ENCODE data around the gene ALG12. TPM values are rescaled to one million over a fixed set of nuclear protein-coding genes. Genes with fewer than 3 reads are reported as not detected.

The ALG12 gene
- total and polyA plus RNA-seq, 2 of the 13 experiments (the other 11 are each of a cell fraction or from before 2014, with no cell fraction given), result 7.8 to 15.8 TPM

DNA sequence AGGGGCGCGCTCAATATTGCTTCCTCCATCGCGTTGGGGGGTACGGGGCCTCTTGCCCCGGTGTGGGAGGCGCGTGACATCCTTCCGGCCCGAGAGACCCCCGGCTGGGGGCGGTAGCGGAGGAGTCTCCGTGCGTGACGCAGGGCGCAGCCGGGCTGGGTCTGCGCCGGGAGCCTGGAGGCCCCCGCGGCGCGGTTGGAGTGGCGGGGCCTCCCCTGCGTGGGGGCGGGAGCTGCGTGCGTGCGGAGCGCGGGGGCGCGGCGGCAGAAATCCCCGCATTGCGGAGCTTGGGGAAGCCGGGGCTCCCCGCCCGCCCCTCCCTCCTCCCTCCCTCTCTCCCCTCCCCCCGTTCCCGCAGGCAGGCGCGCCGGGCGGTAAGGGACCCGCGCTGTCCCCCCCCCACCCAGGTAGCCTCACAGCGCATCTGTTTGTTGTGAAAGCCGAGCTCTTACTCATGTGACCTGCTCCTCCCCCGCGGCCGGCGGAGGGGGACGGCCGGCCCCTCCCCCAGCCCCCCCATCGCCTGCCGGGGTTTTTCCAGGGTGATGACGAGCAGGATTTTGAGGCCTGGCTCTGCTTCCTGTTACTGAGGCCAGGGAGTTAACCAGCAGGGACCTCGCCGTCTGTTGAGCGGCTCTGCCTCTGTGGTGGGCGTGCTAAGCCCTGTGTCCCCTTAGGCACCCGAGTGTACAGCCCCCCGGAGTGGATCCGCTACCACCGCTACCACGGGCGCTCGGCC is 43.9 kb upstream of the ALG12 start (continued):
- TF ChIP-seq ZNF235 (CRISPR knock-in tag; IDR thresholded peaks at IDR 0.05; ENCODE audit: borderline replicate concordance), result no peak
- TF ChIP-seq HHEX (CRISPR knock-in tag; IDR thresholded peaks at IDR 0.05), result no peak
- TF ChIP-seq ZBTB1 (CRISPR knock-in tag; IDR thresholded peaks at IDR 0.05; ENCODE audit: borderline replicate concordance), result no peak
- TF ChIP-seq CTCF (CRISPR knock-in tag; IDR thresholded peaks at IDR 0.05), result no peak
- no peak for TF ChIP-seq FOXJ3 (CRISPR knock-in tag; IDR thresholded peaks at IDR 0.05; ENCODE audit: borderline replicate concordance)
- no peak for TF ChIP-seq ZNF660 (CRISPR knock-in tag; IDR thresholded peaks at IDR 0.05; ENCODE audit: borderline replicate concordance, low read depth)
- TF ChIP-seq ZNF564 (CRISPR knock-in tag; IDR thresholded peaks at IDR 0.05), result no peak
- TF ChIP-seq ZNF251 (CRISPR knock-in tag; IDR thresholded peaks at IDR 0.05), result no peak
- TF ChIP-seq ZHX2 (IDR thresholded peaks at IDR 0.05; ENCODE audit: low read depth), result no peak
- TF ChIP-seq ZHX2 (CRISPR knock-in tag; IDR thresholded peaks at IDR 0.05; ENCODE audit: borderline replicate concordance), result no peak
- peak; percentile 72; the same call in 1 of the 2 replicates for TF ChIP-seq ZFX (CRISPR knock-in tag; IDR thresholded peaks at IDR 0.05; ENCODE audit: low read depth)
- TF ChIP-seq, protein P1, sequence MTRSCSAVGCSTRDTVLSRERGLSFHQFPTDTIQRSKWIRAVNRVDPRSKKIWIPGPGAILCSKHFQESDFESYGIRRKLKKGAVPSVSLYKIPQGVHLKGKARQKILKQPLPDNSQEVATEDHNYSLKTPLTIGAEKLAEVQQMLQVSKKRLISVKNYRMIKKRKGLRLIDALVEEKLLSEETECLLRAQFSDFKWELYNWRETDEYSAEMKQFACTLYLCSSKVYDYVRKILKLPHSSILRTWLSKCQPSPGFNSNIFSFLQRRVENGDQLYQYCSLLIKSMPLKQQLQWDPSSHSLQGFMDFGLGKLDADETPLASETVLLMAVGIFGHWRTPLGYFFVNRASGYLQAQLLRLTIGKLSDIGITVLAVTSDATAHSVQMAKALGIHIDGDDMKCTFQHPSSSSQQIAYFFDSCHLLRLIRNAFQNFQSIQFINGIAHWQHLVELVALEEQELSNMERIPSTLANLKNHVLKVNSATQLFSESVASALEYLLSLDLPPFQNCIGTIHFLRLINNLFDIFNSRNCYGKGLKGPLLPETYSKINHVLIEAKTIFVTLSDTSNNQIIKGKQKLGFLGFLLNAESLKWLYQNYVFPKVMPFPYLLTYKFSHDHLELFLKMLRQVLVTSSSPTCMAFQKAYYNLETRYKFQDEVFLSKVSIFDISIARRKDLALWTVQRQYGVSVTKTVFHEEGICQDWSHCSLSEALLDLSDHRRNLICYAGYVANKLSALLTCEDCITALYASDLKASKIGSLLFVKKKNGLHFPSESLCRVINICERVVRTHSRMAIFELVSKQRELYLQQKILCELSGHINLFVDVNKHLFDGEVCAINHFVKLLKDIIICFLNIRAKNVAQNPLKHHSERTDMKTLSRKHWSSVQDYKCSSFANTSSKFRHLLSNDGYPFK (CRISPR knock-in tag; IDR thresholded peaks at IDR 0.05; ENCODE audit: borderline replicate concordance), result no peak
- no peak for TF ChIP-seq E2F5 (CRISPR knock-in tag; conservative IDR thresholded peaks at IDR 0.05)
- TF ChIP-seq, protein P2, sequence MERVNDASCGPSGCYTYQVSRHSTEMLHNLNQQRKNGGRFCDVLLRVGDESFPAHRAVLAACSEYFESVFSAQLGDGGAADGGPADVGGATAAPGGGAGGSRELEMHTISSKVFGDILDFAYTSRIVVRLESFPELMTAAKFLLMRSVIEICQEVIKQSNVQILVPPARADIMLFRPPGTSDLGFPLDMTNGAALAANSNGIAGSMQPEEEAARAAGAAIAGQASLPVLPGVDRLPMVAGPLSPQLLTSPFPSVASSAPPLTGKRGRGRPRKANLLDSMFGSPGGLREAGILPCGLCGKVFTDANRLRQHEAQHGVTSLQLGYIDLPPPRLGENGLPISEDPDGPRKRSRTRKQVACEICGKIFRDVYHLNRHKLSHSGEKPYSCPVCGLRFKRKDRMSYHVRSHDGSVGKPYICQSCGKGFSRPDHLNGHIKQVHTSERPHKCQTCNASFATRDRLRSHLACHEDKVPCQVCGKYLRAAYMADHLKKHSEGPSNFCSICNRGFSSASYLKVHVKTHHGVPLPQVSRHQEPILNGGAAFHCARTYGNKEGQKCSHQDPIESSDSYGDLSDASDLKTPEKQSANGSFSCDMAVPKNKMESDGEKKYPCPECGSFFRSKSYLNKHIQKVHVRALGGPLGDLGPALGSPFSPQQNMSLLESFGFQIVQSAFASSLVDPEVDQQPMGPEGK (CRISPR knock-in tag; IDR thresholded peaks at IDR 0.05), result peak; percentile 97
- TF ChIP-seq KMT2A (CRISPR knock-in tag; IDR thresholded peaks at IDR 0.05), result no peak
